ENCODE measurements around the gene RNASEH2A.

The RNASEH2A gene

DNA sequence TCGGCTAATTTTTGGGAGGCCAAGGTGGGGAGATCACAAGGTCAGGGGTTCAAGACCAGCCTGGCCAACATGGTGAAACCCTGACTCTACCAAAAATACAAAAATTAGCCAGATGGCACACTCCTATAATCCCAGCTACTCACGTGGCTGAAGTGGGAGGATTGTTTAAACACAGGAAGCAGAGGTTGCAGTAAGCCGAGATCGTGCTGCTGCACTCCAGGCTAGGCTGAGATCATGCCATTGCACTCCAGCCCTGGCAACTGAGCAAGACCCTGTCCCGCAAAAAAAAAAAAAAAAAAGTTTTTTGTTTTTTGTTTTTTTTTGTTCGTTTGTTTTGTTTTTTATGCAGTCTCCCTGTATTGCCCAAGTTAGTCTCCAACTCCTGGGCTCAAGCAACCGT lies 53.2 kb downstream of the RNASEH2A start:
- no peak for DNase-seq (ENCODE audit: low spot score)

Small RNA genes lying within 50 kb of the gene (small RNA-seq; reads per million reads assigned to genes)
- gene MIR5684 (0 reads per million in 2 experiments), gene MIR6794 (0 reads per million in 2 experiments)
